WERI-Rb-1 (cell line): ENCODE data around the gene DMD.
"Not testable (repeated sequence)": the region's sequence is repeated elsewhere in the genome, so short reads cannot be mapped to it uniquely, and the experiment has no call there.

Source experiments
- DNase-seq: peaks from one replicate; pipeline ENCODE4 v3.0.0-alpha.2; 2020
- H3K27ac ChIP-seq: fragments of 250-450 bp; sonication (Bioruptor Pico); 2 replicates; pipeline ENCODE4 v1.5.1; 2020; ENCODE audit warnings: mild to moderate bottlenecking, moderate library complexity
- H3K27me3 ChIP-seq: fragments of 250-450 bp; sonication (Bioruptor Pico); 2 replicates; pipeline ENCODE4 v1.5.1; 2021; ENCODE audit warnings: mild to moderate bottlenecking, low read depth, moderate library complexity; ENCODE audit not compliant: insufficient read depth, severe bottlenecking
- H3K36me3 ChIP-seq: fragments of 250-450 bp; sonication (Bioruptor Pico); 2 replicates; pipeline ENCODE4 v1.5.1; 2020; ENCODE audit warnings: mild to moderate bottlenecking, moderate library complexity
- H3K4me3 ChIP-seq: 2 replicates; pipeline ENCODE4 v1.5.1; 2011; ENCODE audit warnings: low read depth, mild to moderate bottlenecking, control low read depth, low read length
- H3K9me3 ChIP-seq: fragments of 250-450 bp; sonication (Bioruptor Pico); 2 replicates; pipeline ENCODE4 v1.5.1; 2021; ENCODE audit warnings: mild to moderate bottlenecking, moderate library complexity; ENCODE audit not compliant: severe bottlenecking
- CTCF ChIP-seq: IDR thresholded peaks from 2 replicates; pipeline ENCODE4 v1.5.1; 2011; ENCODE audit warnings: low read depth, mild to moderate bottlenecking, control low read depth, inconsistent platforms, low read length

The DMD gene

GRCh38 chrX:31487951-31488350 lies 1723.4 kb downstream of the DMD start:
- no peak for TF ChIP-seq CTCF
- DNase-seq: no peak
- Histone ChIP-seq H3K4me3 (no peak overlapping the region), H3K36me3 (no peaks in the 10 kb centered on the region), H3K27ac (no peak overlapping the region), H3K9me3 (no peaks in the 10 kb centered on the region), H3K27me3 (no peaks in the 10 kb centered on the region)

- no peak for DNase-seq
- no peaks in the 10 kb centered on the region for H3K36me3 ChIP-seq
- H3K27ac ChIP-seq: no peak overlapping the region
- no peak overlapping the region for H3K4me3 ChIP-seq
- no peaks in the 10 kb centered on the region for H3K27me3 ChIP-seq
- no peak for TF ChIP-seq CTCF
- H3K9me3 ChIP-seq: no peaks in the 10 kb centered on the region
Observed at GRCh38 chrX:31483336-31483735, 1728.0 kb downstream of the DMD start.

DNA sequence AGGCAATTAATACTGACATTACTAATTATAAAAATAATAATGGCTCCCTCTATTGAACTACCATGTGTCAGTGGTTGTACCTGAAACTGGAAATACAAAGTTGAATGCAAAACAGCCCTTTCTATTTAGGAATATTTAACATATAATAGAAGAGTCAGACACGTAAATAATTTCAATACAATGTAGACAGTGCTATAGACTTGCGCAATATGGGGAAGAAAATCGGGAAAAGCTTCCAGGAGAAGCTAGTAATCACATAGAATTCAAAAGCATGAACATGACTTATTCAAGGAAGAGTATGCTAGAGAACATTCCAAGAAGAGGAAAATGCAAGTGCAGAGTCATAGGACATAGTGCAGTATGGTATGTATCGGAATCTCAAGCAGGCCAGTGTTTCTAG lies 1730.7 kb downstream of the DMD start:
- Histone ChIP-seq H3K9me3 (no peaks in the 10 kb centered on the region), H3K4me3 (no peak overlapping the region), H3K27me3 (no peaks in the 10 kb centered on the region), H3K36me3 (no peaks in the 10 kb centered on the region), H3K27ac (no peak overlapping the region)
- TF ChIP-seq CTCF: no peak
- DNase-seq: no peak

GRCh38 chrX:31471229-31471628 lies 1740.1 kb downstream of the DMD start:
- Histone ChIP-seq H3K27me3 (no peaks in the 10 kb centered on the region), H3K36me3 (no peaks in the 10 kb centered on the region), H3K4me3 (no peak overlapping the region), H3K27ac (no peak overlapping the region), H3K9me3 (no peaks in the 10 kb centered on the region)
- no peak for DNase-seq
- no peak for TF ChIP-seq CTCF

DNA sequence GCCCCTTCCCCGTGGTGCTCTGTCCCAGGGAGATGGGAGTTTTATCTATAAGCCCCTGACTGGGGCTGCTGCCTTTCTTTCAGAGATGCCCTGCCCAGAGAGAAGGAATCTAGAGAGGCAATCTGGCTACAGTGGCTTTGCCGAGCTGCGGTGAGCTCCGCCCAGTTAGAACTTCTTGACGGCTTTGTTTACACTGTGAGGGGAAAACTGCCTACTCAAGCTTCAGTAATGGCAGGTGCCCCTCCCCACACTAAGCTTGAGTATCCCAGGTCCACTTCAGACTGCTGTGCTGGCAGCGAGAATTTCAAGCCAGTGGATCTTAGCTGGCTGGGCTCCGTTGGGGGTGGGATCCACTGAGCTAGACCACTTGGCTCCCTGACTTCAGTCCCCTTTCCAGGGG lies 1740.6 kb downstream of the DMD start:
- H3K36me3 ChIP-seq, H3K4me3 ChIP-seq, H3K9me3 ChIP-seq, H3K27ac ChIP-seq, DNase-seq, H3K27me3 ChIP-seq: not testable (repeated sequence)

DNA sequence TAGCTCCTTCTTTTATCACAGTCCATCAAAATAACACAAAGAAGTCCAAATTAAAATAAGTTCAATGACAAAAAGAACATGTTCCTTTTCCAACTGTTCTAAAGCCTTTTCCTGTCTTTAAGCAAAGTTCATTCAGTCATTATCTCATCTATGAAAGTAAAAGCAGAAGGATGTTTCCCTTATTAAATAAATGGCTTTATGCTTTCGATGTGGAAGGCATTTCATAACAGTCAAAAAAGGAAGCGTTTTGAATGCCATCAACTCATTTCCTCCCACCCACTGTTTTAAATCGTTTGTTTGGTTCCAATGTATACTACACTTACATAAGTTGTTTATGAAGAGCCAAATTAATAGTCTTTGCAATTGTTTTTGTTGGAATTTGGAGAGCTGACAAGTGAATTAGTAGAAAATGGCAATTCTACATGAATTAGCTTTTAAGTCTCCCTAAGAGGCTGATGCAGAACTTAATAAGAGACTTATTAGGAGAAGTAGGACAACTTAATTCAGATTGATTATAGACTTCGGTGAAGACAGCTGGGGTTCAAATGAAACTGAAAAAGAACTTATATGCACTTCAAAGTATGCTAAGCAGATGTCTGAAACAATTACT lies 1746.9 kb downstream of the DMD start:
- H3K9me3 ChIP-seq: no peaks in the 10 kb centered on the region
- TF ChIP-seq CTCF: no peak
- no peak for DNase-seq
- H3K4me3 ChIP-seq: no peak overlapping the region
- H3K27ac ChIP-seq: no peak overlapping the region
- H3K27me3 ChIP-seq: peaks cover 3% of the 10 kb centered on the region
- H3K36me3 ChIP-seq: no peaks in the 10 kb centered on the region
